Ramos (cell line): Measurements from ENCODE around the gene GARIN5B.

ENCODE experiments used
- in situ Hi-C: fragments of 300-500 bp; cut with MboI; formaldehyde crosslinking; loops from one replicate; pipeline ENCODE4 v1.14.3; 2022; ENCODE audit warnings: low sequenced_read_pairs; ENCODE audit not compliant: unreplicated experiment

Gene GARIN5B

DNA sequence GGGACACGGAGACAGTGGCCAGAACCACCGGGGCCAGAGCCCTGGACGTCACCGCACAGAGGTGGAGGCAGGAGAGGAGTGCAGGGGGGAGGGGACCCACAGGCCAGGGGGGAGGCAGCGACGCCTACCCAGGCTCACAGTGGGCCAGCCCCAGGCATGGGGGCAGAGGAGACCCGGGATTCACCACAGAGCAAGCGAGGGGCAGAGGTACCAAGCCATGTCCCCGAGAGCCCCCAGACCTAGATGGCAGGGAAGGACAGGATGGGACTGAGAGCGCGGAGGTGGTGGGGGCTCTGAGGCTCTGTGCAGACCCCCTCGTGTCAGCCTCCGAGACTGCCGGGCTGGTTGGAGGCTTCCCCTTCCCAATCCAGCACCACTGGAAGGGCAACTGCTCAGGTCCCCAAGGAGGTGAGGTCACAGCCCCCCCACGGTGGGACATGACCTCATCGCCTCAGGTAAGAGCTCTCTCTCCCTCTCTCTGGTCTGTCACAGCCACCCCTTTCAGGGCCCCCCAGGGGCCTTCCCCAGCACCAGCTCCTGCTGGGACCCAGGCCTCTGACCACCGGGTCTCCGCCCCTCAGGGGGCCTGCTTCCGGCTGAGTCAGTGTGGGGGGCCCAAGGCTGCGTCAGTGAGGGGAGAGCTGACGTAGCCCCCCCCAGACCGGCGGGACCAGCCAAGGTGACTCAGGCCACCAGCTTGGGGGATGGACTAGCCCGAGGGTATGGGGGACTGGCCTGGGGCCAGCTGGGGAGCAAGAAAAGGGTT, 9.4 kb upstream of the GARIN5B start:
- in situ Hi-C loops, result no loop called here

DNA sequence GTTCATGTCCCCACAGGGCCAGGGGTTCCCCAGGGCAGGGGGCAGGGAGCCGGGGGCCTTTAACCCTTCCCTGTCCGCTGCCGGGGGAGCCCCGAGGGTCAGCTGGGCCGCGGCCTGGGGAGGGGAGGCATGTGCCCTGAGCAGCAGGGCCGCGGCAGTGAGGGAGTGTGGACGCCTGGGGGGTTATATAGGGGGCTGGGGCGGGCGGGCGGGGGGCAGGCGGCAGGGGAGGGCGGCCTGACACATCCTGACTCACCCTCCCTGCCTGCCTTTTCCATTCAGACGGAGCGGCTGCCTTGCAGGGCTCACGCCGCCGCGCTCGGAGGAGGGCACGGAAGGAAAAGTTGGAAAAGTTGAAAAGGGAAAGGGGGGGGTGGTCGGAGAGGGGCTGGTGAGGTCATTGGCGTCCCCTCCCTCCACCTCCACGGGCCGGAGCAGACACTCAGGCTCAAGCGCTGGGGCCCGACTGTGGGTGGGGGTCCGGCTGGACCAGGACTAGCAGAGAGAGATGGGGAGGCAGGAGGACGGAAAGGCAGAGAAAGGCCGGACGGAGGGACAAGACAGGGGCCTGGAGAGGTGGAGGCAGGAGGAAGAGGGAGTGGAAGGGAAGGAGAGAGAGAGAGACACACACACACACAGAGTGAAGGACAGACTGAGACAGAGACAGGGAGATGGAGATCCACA, 7.4 kb upstream of the GARIN5B start, which contains the start of gene IL11:
Gene IL11, minus strand, starts transcription at position 159 of the 684 bp plus-strand sequence. Its CDS starts 153 bp downstream, at position 6.
- in situ Hi-C loops, result no loop called here

- in situ Hi-C loops, result no loop called here
Observed at GRCh38 chr19:55369653-55370304, 6.7 kb upstream of the GARIN5B start.

DNA sequence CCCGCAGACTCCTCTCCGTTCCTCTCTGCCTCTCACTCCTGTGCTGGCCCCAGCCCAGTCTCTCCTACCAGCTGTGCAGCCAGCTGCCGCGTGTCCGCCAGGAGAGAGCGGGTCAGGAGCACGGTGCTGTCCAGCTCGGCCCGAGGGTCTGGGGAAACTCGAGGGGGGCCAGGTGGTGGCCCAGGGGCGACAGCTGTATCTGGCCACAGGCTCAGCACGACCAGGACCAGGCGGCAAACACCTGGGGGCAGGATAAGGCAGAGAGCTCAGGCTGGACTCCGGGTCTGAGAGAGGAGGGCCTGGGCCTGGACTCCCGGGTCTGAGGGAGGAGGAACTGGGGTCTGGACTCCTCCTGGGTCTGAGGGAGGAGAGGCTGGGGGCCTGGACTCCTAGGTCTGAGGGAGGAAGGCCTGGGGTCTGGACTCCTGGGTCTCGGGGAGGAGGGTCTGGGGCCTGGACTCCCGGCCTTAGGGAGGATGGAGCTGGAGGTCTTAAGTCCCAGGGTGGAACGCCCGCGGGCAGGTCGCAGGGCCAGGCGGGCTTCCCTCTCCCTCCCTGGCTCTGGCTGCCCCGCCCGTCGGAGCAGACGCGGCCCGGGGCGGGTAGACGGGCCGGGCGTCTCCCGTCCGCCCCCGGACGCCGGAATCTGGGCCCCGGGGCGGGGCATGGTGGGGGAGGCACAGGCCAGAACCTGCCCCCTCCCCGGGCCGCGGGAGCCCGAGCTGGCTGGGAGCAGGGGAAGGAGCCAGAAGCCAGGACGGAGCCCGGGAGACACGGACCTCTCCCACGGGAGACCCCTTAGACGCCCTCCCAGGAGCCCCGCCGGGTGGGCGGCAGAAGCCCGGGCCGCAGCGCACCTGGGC, 5.9 kb upstream of the GARIN5B start:
- in situ Hi-C loops, result no loop called here

- in situ Hi-C loops, result no loop called here
Observed at GRCh38 chr19:55368106-55368505, 5.0 kb upstream of the GARIN5B start.

GRCh38 chr19:55366790-55367189, 3.7 kb upstream of the GARIN5B start:
- in situ Hi-C loops, result no loop called here

GRCh38 chr19:55365964-55366363, 2.9 kb upstream of the GARIN5B start:
- in situ Hi-C loops, result no loop called here

GRCh38 chr19:55365245-55365644, 2.2 kb upstream of the GARIN5B start:
- in situ Hi-C loops, result no loop called here

DNA sequence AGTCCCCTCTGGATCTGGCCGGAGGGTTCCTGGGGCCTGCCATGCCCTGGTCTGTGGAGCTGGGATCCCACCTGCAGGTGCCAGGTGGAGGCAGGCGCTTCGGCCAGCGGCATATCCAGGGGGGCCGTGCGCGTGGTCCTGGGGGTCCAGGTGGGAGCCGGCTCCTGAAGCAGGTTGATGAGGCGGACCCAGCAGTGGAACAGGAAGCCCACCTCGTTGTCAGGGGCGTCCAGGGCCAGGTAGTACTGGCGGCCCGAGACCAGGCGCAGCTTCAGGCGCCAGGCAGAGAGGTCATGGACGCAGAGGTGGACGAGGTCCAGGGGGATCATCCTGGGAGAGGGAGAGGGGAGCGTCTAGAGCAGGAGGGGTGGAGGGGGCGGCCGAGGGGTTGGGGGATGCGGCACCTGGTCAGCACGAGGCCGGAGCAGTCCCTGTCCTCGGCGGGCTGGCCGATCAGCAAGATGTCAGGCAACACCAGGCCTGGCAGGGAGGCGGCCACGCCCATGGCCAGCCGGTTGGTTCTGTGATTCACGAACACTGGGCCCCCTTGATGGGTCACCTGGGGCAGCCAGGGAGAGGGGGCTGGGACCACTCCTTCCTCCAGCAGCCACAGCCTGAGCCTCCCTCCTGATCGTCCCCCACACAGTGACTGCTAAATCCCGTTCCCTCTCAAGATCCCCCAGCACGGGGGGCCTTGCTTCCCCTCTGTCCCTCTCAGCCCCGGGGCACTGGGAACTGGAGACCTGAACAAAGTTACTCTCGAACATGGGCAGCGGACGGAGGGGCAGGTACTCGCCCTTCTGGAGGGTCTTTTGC, 678 bp downstream of the GARIN5B start:
- in situ Hi-C loops, result no loop called here

- in situ Hi-C loops, result no loop called here
Observed at GRCh38 chr19:55360902-55361301, 2.2 kb downstream of the GARIN5B start.

- in situ Hi-C loops, result no loop called here
Observed at GRCh38 chr19:55358943-55359908, 3.8 kb downstream of the GARIN5B start.

- in situ Hi-C loops, result no loop called here
Observed at GRCh38 chr19:55358493-55358892, 4.6 kb downstream of the GARIN5B start.

DNA sequence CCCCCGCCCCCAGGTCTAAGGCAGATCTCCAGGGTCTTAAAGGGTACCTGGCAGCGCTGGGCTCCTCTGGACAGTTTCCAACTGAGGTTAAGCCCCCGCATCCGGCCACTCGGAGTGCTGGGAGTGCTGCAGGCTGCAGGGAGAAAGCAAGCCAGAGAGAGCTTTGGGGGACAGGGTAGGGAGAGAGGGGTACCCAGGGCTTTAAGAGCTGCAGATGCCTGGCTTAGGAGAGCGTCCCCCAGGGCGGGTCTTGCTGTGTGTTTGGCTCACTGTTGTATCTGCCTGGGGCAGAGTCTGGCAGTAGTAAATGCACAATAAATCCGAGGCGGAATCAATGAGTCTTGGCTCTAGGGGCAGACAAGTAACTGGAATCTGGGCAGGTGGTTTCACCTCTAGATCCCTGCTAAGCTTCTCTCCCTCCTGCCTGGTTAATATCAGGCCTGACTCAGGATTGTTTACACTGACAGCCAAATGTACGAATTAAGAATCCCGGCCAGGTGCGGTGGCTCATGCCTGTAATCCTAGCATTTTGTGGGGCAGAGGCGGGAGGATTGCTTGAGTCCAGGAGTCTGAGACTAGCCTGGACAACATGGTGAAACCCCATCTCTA, 7.7 kb downstream of the GARIN5B start:
- in situ Hi-C loops, result no loop called here

DNA sequence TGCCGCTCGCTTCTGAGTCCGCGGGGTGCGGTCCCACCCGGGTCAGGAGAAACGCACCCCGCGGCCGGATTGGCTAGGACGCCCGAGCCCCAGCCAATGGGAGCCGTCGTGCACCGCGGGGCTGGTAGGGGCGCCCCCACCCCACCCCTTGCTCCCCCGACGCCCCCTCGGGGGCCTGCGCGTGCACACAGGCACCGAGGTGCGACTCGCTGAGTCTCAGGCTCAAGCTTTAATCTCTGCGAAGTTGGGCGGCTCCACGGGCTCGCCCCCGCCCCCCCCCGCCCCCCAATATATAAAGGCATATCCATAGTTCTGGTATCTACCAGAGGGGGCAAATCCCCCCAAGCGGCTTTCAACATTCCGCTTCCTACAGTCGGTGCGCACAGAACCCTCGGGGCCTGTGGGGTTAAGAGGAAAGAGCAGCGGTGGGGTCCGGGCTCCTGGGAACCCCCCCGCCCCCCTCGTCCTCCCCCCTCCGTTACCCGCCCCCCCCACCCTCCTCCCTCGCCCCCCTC, 8.3 kb downstream of the GARIN5B start, which contains the start of gene COX6B2:
Gene COX6B2, minus strand, starts transcription at position 22 of the 515 bp plus-strand sequence. CDS start 198 bp downstream, outside the sequence.
- in situ Hi-C loops, result no loop called here

DNA sequence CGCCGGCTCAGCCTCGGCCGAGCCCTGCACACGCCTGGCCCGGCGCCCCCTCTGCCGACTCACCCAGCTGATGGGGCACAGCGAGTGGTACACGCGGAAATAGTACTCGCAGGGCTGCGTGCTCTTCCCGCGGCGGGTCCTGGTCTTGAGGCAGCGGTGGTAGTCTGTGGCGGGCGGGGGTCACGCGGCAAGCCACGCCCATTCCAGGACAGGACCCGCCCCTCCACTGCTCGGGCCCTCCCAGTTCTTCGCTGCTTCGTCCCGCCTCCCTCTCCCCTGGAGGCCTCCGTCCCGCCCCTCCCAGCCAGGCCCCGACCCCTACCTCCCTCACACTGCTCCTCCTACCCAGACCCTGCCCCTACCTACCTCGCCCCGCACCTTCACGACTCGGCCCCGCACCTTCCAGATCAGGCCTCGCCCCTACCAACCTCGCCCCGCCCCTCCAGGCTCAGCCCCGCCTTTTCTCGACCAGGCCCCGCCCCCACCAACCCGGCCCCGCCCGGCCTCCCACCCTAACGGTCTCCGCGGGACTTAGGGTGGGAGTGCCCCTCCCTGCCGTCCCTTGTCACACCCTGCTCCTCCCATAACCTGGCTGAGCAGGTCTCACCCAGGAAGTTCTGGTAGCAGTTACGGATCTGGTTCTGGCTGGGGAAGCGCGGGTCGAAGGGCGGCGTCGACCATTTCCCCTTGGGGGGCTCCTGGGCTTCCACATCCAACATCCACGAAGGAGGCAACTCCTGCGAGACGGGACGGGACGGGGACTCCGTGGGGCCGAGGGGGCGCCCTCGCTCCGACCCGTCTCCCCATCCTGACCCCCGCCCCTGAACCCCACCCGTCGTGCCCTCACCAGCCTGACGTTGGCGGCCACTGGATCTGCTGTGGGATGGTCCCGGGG, 9.0 kb downstream of the GARIN5B start:
- in situ Hi-C loops, result no loop called here

DNA sequence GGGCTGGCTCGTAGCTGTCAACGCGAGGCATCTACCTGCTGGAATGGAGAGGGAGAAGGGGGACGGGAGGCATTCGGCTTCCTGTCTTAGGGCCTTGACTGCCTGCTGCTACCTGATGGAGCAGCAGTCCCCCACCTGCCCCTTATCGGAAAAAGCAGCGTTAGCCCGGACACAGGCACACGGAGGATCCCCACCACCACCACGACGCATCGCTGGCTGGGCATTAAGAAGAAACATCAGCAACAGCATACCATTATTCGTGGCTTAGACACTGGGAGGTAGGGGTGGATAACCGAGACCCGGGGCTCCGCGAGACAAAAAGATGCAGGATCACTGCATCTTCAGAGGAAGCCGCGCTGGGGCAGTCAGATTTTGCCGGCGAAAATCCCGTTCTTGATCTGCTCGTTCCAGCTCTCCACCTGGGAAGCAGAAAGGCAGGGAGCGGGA, 9.7 kb downstream of the GARIN5B start:
- in situ Hi-C loops, result no loop called here
